NCI-H187 (cell line): ENCODE results near the gene KLHL10.

Experiments used
- DNase-seq, 2 experiments: peaks; one replicate each; lab custom pipeline; 2025; lab: John Stamatoyannopoulos, UW

Gene KLHL10

GRCh38 chr17:41895617-41896016 is 58.0 kb downstream of the KLHL10 start:
- DNase-seq, result no peak

- no peak for DNase-seq
Measured at GRCh38 chr17:41896726-41897125, 59.1 kb downstream of the KLHL10 start.
